H9 (cell line): Measurements from ENCODE around the gene TBC1D1. TPM values are rescaled to one million over a fixed set of nuclear protein-coding genes. Genes with fewer than 3 reads are reported as not detected.

Experiments
- DNase-seq: peaks from one replicate; pipeline ENCODE4 v3.0.0-alpha.2; 2017
- H2AFZ ChIP-seq: one replicate; pipeline ENCODE4 v1.6.1; 2013; ENCODE audit warnings: mild to moderate bottlenecking, low read length, control low read depth, moderate library complexity
- H2AK5ac ChIP-seq: 2 replicates; pipeline ENCODE4 v1.6.1; 2013; ENCODE audit warnings: low read length, control low read depth, mixed read lengths; ENCODE audit not compliant: insufficient read length
- H2BK120ac ChIP-seq: one replicate; pipeline ENCODE4 v1.6.1; 2013; ENCODE audit warnings: low read depth, mild to moderate bottlenecking, low read length, control low read depth, inconsistent platforms; ENCODE audit not compliant: poor library complexity, severe bottlenecking
- H2BK12ac ChIP-seq: 2 replicates; pipeline ENCODE4 v1.6.1; 2013; ENCODE audit warnings: low read length, control low read depth, mixed read lengths, low read depth; ENCODE audit not compliant: insufficient read length
- H2BK15ac ChIP-seq: 2 replicates; pipeline ENCODE4 v1.6.1; 2013; ENCODE audit warnings: low read depth, low read length, control low read depth
- H2BK20ac ChIP-seq: one replicate; pipeline ENCODE4 v1.6.1; 2013; ENCODE audit warnings: low read depth, mild to moderate bottlenecking, low read length, control low read depth, inconsistent platforms; ENCODE audit not compliant: poor library complexity, severe bottlenecking
- H2BK5ac ChIP-seq: 2 replicates; pipeline ENCODE4 v1.6.1; 2013; ENCODE audit warnings: low read length, control low read depth, mixed read lengths; ENCODE audit not compliant: insufficient read length
- H3K14ac ChIP-seq: 2 replicates; pipeline ENCODE4 v1.6.1; 2013; ENCODE audit warnings: low read length, control low read depth; ENCODE audit not compliant: insufficient read depth
- H3K18ac ChIP-seq: 2 replicates; pipeline ENCODE4 v1.6.1; 2013; ENCODE audit warnings: low read depth, mild to moderate bottlenecking, mixed read lengths, low read length, control low read depth; ENCODE audit not compliant: insufficient read length
- H3K23ac ChIP-seq: 2 replicates; pipeline ENCODE4 v1.6.1; 2013; ENCODE audit warnings: low read length, control low read depth, mixed read lengths, low read depth; ENCODE audit not compliant: insufficient read length
- H3K23me2 ChIP-seq: 2 replicates; pipeline ENCODE4 v1.6.1; 2013; ENCODE audit warnings: low read depth, mild to moderate bottlenecking, mixed read lengths, low read length, control low read depth; ENCODE audit not compliant: insufficient read length, poor library complexity, severe bottlenecking
- H3K27ac ChIP-seq: 2 replicates; pipeline ENCODE4 v1.5.1; 2013; ENCODE audit warnings: low read length, control low read depth, mixed read lengths, low read depth; ENCODE audit not compliant: insufficient read length
- H3K27me3 ChIP-seq: 2 replicates; pipeline ENCODE4 v1.6.1; 2013; ENCODE audit warnings: low read length, control low read depth, inconsistent platforms; ENCODE audit not compliant: insufficient read depth
- H3K4ac ChIP-seq: 2 replicates; pipeline ENCODE4 v1.6.1; 2013; ENCODE audit warnings: low read depth, mild to moderate bottlenecking, control low read depth, inconsistent platforms, low read length, moderate library complexity
- H3K4me1 ChIP-seq: 2 replicates; pipeline ENCODE4 v1.6.1; 2013; ENCODE audit warnings: low read length, control low read depth, inconsistent platforms; ENCODE audit not compliant: insufficient read depth
- H3K4me2 ChIP-seq: 2 replicates; pipeline ENCODE4 v1.6.1; 2013; ENCODE audit warnings: low read length, control low read depth, mixed read lengths; ENCODE audit not compliant: insufficient read length, insufficient read depth
- H3K56ac ChIP-seq: 2 replicates; pipeline ENCODE4 v1.6.1; 2013; ENCODE audit warnings: low read depth, mild to moderate bottlenecking, mixed read lengths, low read length, control low read depth; ENCODE audit not compliant: insufficient read length
- H3K79me1 ChIP-seq: 2 replicates; pipeline ENCODE4 v1.6.1; 2013; ENCODE audit warnings: low read depth, mild to moderate bottlenecking, moderate library complexity, low read length, control low read depth, inconsistent platforms; ENCODE audit not compliant: insufficient read depth, poor library complexity, severe bottlenecking
- H3K79me2 ChIP-seq: 2 replicates; pipeline ENCODE4 v1.6.1; 2013; ENCODE audit warnings: low read length, control low read depth, inconsistent platforms; ENCODE audit not compliant: insufficient read depth
- H3K9ac ChIP-seq: 2 replicates; pipeline ENCODE4 v1.6.1; 2013; ENCODE audit warnings: low read length, control low read depth, mixed read lengths; ENCODE audit not compliant: insufficient read length; ENCODE audit errors: extremely low read depth
- H3K9me3 ChIP-seq: one replicate; pipeline ENCODE4 v1.6.1; 2013; ENCODE audit warnings: low read depth, low read length, inconsistent platforms; ENCODE audit not compliant: control insufficient read depth
- H3T11ph ChIP-seq: one replicate; pipeline ENCODE4 v1.6.1; 2013; ENCODE audit warnings: mild to moderate bottlenecking, low read length, control low read depth, inconsistent platforms
- H4K20me1 ChIP-seq: one replicate; pipeline ENCODE4 v1.6.1; 2013; ENCODE audit not compliant: control insufficient read depth, insufficient read length, insufficient read depth
- H4K5ac ChIP-seq: 2 replicates; pipeline ENCODE4 v1.6.1; 2013; ENCODE audit warnings: low read depth, mild to moderate bottlenecking, mixed read lengths, low read length, control low read depth; ENCODE audit not compliant: insufficient read length
- H4K8ac ChIP-seq: replicated peaks from 2 replicates; pipeline ENCODE4 v1.6.1; 2013; ENCODE audit warnings: low read length, control low read depth, mixed read lengths, low read depth; ENCODE audit not compliant: insufficient read length
- H4K91ac ChIP-seq: 2 replicates; pipeline ENCODE4 v1.6.1; 2013; ENCODE audit warnings: low read depth, mild to moderate bottlenecking, moderate library complexity, mixed read lengths, low read length, control low read depth; ENCODE audit not compliant: insufficient read length
- H3K27ac Mint-ChIP-seq, 3 experiments: 2 replicates in 2 of 3; 3 replicates in 1 of 3; pipeline ENCODE4 v1.8.0; 2020 to 2021; ENCODE audit warnings: mixed read lengths in 3 of 3, mild to moderate bottlenecking in 1 of 3, moderate library complexity in 1 of 3
- H3K27me3 Mint-ChIP-seq: 2 replicates; pipeline ENCODE4 v1.8.0; 2021; ENCODE audit warnings: low read depth, mild to moderate bottlenecking, moderate library complexity, mixed read lengths
- H3K36me3 Mint-ChIP-seq, 3 experiments: 2 replicates in 2 of 3; 3 replicates in 1 of 3; pipeline ENCODE4 v1.8.0; 2020 to 2021; ENCODE audit warnings: low read depth in 3 of 3, mixed read lengths in 3 of 3; ENCODE audit not compliant: insufficient read depth in 1 of 3
- H3K4me1 Mint-ChIP-seq, 2 experiments: 2 replicates each; pipeline ENCODE4 v1.8.0; 2020; ENCODE audit warnings: mixed read lengths in 2 of 2
- H3K4me3 Mint-ChIP-seq, 2 experiments: 2 replicates in 1 of 2; 3 replicates in 1 of 2; pipeline ENCODE4 v1.8.0; 2020 to 2021; ENCODE audit warnings: mild to moderate bottlenecking in 2 of 2, mixed read lengths in 2 of 2, moderate library complexity in 1 of 2
- H3K9me3 Mint-ChIP-seq, 2 experiments: 2 replicates in 1 of 2; 3 replicates in 1 of 2; pipeline ENCODE4 v1.8.0; 2020; ENCODE audit warnings: mild to moderate bottlenecking in 2 of 2, mixed read lengths in 2 of 2, moderate library complexity in 1 of 2
- total RNA-seq: library from RNA; stranded (reverse); gene quantifications from 2 replicates; pipeline ENCODE4 v1.2.1, GENCODE V29; 2021
- TF ChIP-seq, protein P1 (sequence below): fragments of 200-600 bp; sonication (generic); conservative IDR thresholded peaks from 3 replicates; pipeline ENCODE4 v1.8.0; 2021; ENCODE audit warnings: antibody characterized with exemption, mild to moderate bottlenecking

Gene TBC1D1
- total RNA-seq, 1 experiment from 2014 or later, result 109 TPM

DNA sequence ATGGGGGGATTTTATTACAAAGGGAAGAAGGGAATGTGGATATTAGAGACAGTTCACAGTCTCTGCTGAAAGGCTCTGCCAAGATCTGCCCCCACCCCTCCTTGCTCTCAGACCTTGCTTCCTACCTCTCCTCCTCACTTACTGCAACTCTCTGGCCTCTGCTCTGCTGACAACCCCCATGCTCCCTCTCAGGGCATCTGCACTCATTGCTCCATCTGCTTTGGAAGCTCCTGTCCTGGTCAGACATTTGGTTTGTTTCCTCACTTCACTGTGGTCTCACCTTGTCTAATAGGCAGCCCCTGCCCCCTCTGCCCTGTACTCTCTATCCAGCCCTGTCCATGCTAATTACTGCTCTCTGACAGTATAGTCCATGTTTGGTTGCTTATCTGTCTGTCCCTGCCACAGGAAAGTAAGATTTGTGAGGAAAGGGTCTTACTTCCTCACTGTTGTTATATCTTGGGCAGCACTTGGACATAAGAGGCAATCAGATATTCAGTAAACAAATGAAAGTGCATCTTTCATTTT is 258.6 kb downstream of the TBC1D1 start:
- H3K27me3 Mint-ChIP-seq, result peaks cover 5% of the 10 kb centered on the region

More for the DNA sequence above, 258.6 kb downstream of the TBC1D1 start:
- Histone ChIP-seq H2AFZ (no peak overlapping the region), H2BK15ac (no peak overlapping the region), H2BK12ac (no peak overlapping the region), H4K8ac (no peak overlapping the region), H2BK5ac (no peak overlapping the region), H4K20me1 (no peaks in the 10 kb centered on the region), H2BK120ac (no peak overlapping the region), H2BK20ac (no peak overlapping the region), H3K4me1 (no peaks in the 10 kb centered on the region; the same call in 1 of the 2 replicates), H3K9me3 (no peaks in the 10 kb centered on the region), H3K27me3 (no peaks in the 10 kb centered on the region), H3K23ac (no peak overlapping the region), H3K4me2 (no peak overlapping the region), H3K18ac (no peak overlapping the region), H4K91ac (no peak overlapping the region), H3K27ac (no peak overlapping the region), H3K9ac (no peak overlapping the region), H3K23me2 (no peaks in the 10 kb centered on the region), H3K79me1 (no peaks in the 10 kb centered on the region), H3T11ph (no peak overlapping the region), H4K5ac (no peak overlapping the region), H3K56ac (no peak overlapping the region), H3K4ac (no peak overlapping the region), H2AK5ac (no peak overlapping the region), H3K79me2 (no peaks in the 10 kb centered on the region), H3K14ac (no peak overlapping the region; the same call in 1 of the 2 replicates)
- Mint-ChIP-seq H3K4me3 (no peak overlapping the region), H3K27ac (no peak overlapping the region), H3K4me1 (peaks cover 5% of the 10 kb centered on the region in 2 experiments), H3K9me3 (no peaks in the 10 kb centered on the region), H3K36me3 (no peaks in the 10 kb centered on the region)
- DNase-seq, result no peak
- TF ChIP-seq, protein P1, sequence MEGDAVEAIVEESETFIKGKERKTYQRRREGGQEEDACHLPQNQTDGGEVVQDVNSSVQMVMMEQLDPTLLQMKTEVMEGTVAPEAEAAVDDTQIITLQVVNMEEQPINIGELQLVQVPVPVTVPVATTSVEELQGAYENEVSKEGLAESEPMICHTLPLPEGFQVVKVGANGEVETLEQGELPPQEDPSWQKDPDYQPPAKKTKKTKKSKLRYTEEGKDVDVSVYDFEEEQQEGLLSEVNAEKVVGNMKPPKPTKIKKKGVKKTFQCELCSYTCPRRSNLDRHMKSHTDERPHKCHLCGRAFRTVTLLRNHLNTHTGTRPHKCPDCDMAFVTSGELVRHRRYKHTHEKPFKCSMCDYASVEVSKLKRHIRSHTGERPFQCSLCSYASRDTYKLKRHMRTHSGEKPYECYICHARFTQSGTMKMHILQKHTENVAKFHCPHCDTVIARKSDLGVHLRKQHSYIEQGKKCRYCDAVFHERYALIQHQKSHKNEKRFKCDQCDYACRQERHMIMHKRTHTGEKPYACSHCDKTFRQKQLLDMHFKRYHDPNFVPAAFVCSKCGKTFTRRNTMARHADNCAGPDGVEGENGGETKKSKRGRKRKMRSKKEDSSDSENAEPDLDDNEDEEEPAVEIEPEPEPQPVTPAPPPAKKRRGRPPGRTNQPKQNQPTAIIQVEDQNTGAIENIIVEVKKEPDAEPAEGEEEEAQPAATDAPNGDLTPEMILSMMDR, result no peak
